ENCODE measurements around the gene DLST.

The DLST gene

DNA sequence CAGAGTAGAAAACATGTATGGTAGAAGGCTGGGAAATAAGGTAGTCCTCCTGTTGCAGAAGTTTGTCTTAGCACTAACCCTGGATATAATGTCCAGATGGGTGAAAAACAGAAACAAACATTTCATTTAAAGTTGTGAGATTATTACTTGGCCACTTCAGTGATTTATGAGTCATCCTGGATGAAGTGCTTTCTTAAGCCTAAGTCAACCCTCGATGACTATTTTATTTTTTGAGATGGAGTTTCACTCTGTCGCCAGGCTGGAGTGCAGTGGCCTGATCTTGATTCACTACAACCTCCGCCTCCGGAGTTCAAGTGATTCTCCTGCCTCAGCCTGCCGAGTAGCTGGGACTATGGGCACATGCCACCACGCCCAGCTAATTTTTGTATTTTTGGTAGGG is 10.2 kb downstream of the DLST start:
- Histone ChIP-seq H3K27ac (no peak overlapping the region), H3K36me3 (peaks cover 82% of the 10 kb centered on the region), H3K4me1 (ENCODE audit: control insufficient read depth in 1 of 2, insufficient read depth in 1 of 2, low read depth in 1 of 2, low read length in 1 of 2) (peaks cover 0 to 6% of the 10 kb centered on the region in 2 experiments), H3K9me3 (no peaks in the 10 kb centered on the region), H3K27me3 (no peaks in the 10 kb centered on the region), H3K4me3 (ENCODE audit: low read depth in 1 of 2, low read length in 1 of 2) (no peak overlapping the region)
- TF ChIP-seq, protein P1, sequence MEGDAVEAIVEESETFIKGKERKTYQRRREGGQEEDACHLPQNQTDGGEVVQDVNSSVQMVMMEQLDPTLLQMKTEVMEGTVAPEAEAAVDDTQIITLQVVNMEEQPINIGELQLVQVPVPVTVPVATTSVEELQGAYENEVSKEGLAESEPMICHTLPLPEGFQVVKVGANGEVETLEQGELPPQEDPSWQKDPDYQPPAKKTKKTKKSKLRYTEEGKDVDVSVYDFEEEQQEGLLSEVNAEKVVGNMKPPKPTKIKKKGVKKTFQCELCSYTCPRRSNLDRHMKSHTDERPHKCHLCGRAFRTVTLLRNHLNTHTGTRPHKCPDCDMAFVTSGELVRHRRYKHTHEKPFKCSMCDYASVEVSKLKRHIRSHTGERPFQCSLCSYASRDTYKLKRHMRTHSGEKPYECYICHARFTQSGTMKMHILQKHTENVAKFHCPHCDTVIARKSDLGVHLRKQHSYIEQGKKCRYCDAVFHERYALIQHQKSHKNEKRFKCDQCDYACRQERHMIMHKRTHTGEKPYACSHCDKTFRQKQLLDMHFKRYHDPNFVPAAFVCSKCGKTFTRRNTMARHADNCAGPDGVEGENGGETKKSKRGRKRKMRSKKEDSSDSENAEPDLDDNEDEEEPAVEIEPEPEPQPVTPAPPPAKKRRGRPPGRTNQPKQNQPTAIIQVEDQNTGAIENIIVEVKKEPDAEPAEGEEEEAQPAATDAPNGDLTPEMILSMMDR (IDR thresholded peaks at IDR 0.05): no peak

DNA sequence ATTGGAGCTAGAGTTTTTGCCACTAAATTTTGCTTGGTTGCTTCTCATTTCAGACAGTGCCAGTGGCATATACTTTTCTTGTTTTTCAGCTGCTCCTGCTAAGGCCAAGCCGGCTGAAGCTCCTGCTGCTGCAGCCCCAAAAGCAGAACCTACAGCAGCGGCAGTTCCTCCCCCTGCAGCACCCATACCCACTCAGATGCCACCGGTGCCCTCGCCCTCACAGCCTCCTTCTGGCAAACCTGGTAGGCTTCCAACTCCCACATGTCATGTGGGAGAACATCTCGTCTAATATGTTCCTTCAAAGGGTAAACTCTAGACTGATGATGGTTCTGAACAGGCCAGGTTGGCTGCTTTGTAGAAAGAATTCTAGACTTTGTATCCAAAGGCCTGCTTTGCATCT is 11.0 kb downstream of the DLST start:
- H3K27me3 ChIP-seq: no peaks in the 10 kb centered on the region
- no peak overlapping the region for H3K27ac ChIP-seq

DNA sequence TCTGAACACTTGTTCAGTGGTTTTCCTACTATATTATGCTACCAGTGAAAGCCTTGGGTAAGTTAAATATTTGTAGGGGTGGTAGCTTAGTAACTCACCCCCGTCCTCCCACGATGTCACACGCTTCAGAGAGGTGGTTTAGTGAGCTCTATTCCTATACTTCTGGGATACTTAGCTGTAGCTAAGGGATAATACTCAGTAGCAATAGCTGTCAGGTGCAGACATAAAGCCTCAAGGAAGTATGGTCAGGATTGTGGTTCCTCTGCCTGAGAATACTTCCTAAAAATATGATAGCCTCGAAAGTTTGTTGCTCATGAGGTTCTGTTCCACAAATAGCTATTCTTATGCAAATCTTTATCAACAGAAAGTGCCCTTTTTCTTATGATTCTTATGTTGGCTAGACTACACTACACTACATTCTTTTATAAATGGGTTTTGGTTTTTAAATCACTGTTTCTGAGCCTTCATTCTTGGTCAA is 11.9 kb downstream of the DLST start:
- Histone ChIP-seq H3K4me3 (ENCODE audit: low read depth in 1 of 2, low read length in 1 of 2) (no peak overlapping the region), H3K4me1 (ENCODE audit: control insufficient read depth in 1 of 2, insufficient read depth in 1 of 2, low read depth in 1 of 2, low read length in 1 of 2) (peaks cover 6 to 15% of the 10 kb centered on the region in 2 experiments), H3K27ac (peak overlapping the region; percentile 37), H3K36me3 (peaks cover 94% of the 10 kb centered on the region), H3K27me3 (no peaks in the 10 kb centered on the region), H3K9me3 (no peaks in the 10 kb centered on the region)
- TF ChIP-seq, protein P1 (IDR thresholded peaks at IDR 0.05): no peak

More for the DNA sequence above, 11.0 kb downstream of the DLST start:
- H3K4me3 ChIP-seq (ENCODE audit: low read depth in 1 of 2, low read length in 1 of 2): no peak overlapping the region
- H3K36me3 ChIP-seq: peaks cover 85% of the 10 kb centered on the region
- TF ChIP-seq, protein P1 (IDR thresholded peaks at IDR 0.05): no peak
- H3K4me1 ChIP-seq (ENCODE audit: control insufficient read depth in 1 of 2, insufficient read depth in 1 of 2, low read depth in 1 of 2, low read length in 1 of 2): peaks cover 0 to 6% of the 10 kb centered on the region in 2 experiments
- no peaks in the 10 kb centered on the region for H3K9me3 ChIP-seq

DNA sequence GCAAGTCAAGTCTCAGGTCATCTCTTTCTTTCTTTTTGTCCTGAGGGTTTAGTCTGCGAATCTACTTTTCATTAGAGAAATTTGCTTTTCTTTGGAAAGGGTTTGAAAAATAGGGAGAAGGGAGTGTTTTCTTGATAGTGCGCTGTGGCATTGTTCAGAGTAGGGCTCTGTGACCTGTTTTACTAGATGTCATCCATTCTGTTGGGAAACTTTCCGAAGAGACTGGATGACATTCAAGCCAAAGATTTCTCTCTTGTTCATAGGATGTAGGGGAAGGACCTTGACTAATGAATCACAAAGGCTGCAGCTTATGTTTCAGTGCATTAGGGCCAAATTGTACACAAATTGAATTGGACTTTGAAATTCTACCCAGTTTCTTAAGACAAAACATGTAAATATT is 14.7 kb downstream of the DLST start:
- Histone ChIP-seq H3K27ac (no peak overlapping the region), H3K9me3 (no peaks in the 10 kb centered on the region), H3K4me3 (ENCODE audit: low read depth in 1 of 2, low read length in 1 of 2) (no peak overlapping the region), H3K4me1 (ENCODE audit: control insufficient read depth in 1 of 2, insufficient read depth in 1 of 2, low read depth in 1 of 2, low read length in 1 of 2) (peaks cover 6 to 15% of the 10 kb centered on the region in 2 experiments), H3K36me3 (peaks cover 100% of the 10 kb centered on the region), H3K27me3 (no peaks in the 10 kb centered on the region)
- TF ChIP-seq, protein P1 (IDR thresholded peaks at IDR 0.05): no peak

DNA sequence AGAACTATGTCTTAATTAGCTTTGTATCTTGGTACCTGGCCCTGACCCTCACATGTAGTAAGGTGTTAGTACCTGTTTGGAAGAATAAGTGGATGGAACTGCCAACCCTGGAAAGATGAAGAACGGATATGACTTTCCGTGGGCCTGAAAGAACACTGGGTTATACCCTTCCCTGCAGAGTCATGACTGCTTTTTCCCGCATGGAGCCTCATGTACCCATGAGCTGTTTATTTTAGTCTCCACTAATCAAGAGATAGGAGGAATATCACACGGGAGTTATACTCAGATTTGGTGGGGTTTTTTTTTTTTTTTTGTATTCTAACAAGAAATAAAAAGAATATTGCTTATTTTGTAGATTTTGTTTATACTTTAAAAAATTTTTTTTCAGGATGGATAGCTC is 15.9 kb downstream of the DLST start:
- Histone ChIP-seq H3K36me3 (peaks cover 100% of the 10 kb centered on the region), H3K27me3 (no peaks in the 10 kb centered on the region), H3K4me1 (ENCODE audit: control insufficient read depth in 1 of 2, insufficient read depth in 1 of 2, low read depth in 1 of 2, low read length in 1 of 2) (peaks cover 6 to 15% of the 10 kb centered on the region in 2 experiments), H3K27ac (no peak overlapping the region), H3K9me3 (no peaks in the 10 kb centered on the region), H3K4me3 (ENCODE audit: low read depth in 1 of 2, low read length in 1 of 2) (no peak overlapping the region)
- TF ChIP-seq, protein P1 (IDR thresholded peaks at IDR 0.05): no peak

DNA sequence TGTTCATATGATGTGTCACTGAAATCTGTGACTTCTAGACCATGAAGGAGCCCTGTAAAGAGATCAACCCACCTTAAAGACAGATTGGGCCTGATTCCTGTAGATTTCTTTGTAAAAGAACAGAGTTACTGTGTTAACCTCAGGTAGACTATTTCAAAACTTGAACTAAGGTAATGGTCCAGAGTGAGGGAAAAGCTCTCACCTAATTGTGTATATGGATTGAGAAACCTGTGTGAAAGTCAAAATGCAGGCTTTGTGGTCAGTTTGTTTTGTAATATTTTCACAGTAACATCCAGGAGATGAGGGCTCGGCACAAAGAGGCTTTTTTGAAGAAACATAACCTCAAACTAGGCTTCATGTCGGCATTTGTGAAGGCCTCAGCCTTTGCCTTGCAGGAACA is 16.4 kb downstream of the DLST start:
- H3K4me3 ChIP-seq (ENCODE audit: low read depth in 1 of 2, low read length in 1 of 2): no peak overlapping the region
- H3K27ac ChIP-seq: peak overlapping the region; percentile 28
- H3K4me1 ChIP-seq (ENCODE audit: control insufficient read depth in 1 of 2, insufficient read depth in 1 of 2, low read depth in 1 of 2, low read length in 1 of 2): peaks cover 6 to 15% of the 10 kb centered on the region in 2 experiments
- TF ChIP-seq, protein P1 (IDR thresholded peaks at IDR 0.05): no peak
- H3K27me3 ChIP-seq: no peaks in the 10 kb centered on the region
- H3K36me3 ChIP-seq: peaks cover 100% of the 10 kb centered on the region
- no peaks in the 10 kb centered on the region for H3K9me3 ChIP-seq

Data from neutrophil (primary cell).